ENCODE data around the gene TMEM239.
"Not testable (repeated sequence)": the region's sequence is repeated elsewhere in the genome, so short reads cannot be mapped to it uniquely, and the experiment has no call there.

TMEM239 gene

GRCh38 chr20:2829376-2829775, 13.2 kb downstream of the TMEM239 start:
- H3K9me2 ChIP-seq (replicated peaks; ENCODE audit: low read depth, low read length), result no peaks in the 10 kb centered on the region
- H3K9me3 ChIP-seq (ENCODE audit: insufficient read depth, low read depth, low read length), result no peaks in the 10 kb centered on the region
- H3K4me1 ChIP-seq (ENCODE audit: insufficient read depth, low read length, poor library complexity, severe bottlenecking), result peaks cover 17% of the 10 kb centered on the region
- H2AFZ ChIP-seq (ENCODE audit: low read length), result no peak overlapping the region
- no peaks in the 10 kb centered on the region for H3K79me2 ChIP-seq (ENCODE audit: insufficient read depth, low read length)
- H3K9ac ChIP-seq (ENCODE audit: low read depth, low read length, poor library complexity, severe bottlenecking), result no peak overlapping the region
- no peak overlapping the region for H3K4me3 ChIP-seq (ENCODE audit: low read length, poor library complexity, severe bottlenecking)
- TF ChIP-seq CTCF (conservative IDR thresholded peaks at IDR 0.05; ENCODE audit: low read length) (no peak), EZH2phosphoT487 (IDR thresholded peaks at IDR 0.05; ENCODE audit: borderline replicate concordance) (no peak)
- H3F3A ChIP-seq (ENCODE audit: low read depth), result no peaks in the 10 kb centered on the region
- no peak overlapping the region for H3K4me2 ChIP-seq (ENCODE audit: low read depth, low read length, poor library complexity, severe bottlenecking)
- no peaks in the 10 kb centered on the region for H3K36me3 ChIP-seq (ENCODE audit: insufficient read depth, low read length)
- no peaks in the 10 kb centered on the region for H4K20me1 ChIP-seq (ENCODE audit: insufficient read depth, low read length, poor library complexity, severe bottlenecking)
- no peaks in the 10 kb centered on the region for H3K27me3 ChIP-seq (ENCODE audit: insufficient read depth, low read length, poor library complexity, severe bottlenecking)

- not testable (repeated sequence) for H3K9me3 ChIP-seq (ENCODE audit: insufficient read depth, low read depth, low read length)
Measured at GRCh38 chr20:2831206-2831605, 15.0 kb downstream of the TMEM239 start.

GRCh38 chr20:2833761-2834160, 17.6 kb downstream of the TMEM239 start:
- H4K20me1 ChIP-seq (ENCODE audit: insufficient read depth, low read length, poor library complexity, severe bottlenecking), result no peaks in the 10 kb centered on the region
- H3K9me2 ChIP-seq (replicated peaks; ENCODE audit: low read depth, low read length), result no peaks in the 10 kb centered on the region
- H3K27me3 ChIP-seq (ENCODE audit: insufficient read depth, low read length, poor library complexity, severe bottlenecking), result no peaks in the 10 kb centered on the region
- no peak overlapping the region for H3K4me2 ChIP-seq (ENCODE audit: low read depth, low read length, poor library complexity, severe bottlenecking)
- no peaks in the 10 kb centered on the region for H3K36me3 ChIP-seq (ENCODE audit: insufficient read depth, low read length)
- no peaks in the 10 kb centered on the region for H3F3A ChIP-seq (ENCODE audit: low read depth)
- H3K9me3 ChIP-seq (ENCODE audit: insufficient read depth, low read depth, low read length), result no peaks in the 10 kb centered on the region
- H3K79me2 ChIP-seq (ENCODE audit: insufficient read depth, low read length), result no peaks in the 10 kb centered on the region
- no peak overlapping the region for H3K9ac ChIP-seq (ENCODE audit: low read depth, low read length, poor library complexity, severe bottlenecking)
- no peaks in the 10 kb centered on the region for H3K4me1 ChIP-seq (ENCODE audit: insufficient read depth, low read length, poor library complexity, severe bottlenecking)
- no peak for TF ChIP-seq CTCF (conservative IDR thresholded peaks at IDR 0.05; ENCODE audit: low read length)
- no peak for TF ChIP-seq EZH2phosphoT487 (IDR thresholded peaks at IDR 0.05; ENCODE audit: borderline replicate concordance)
- no peak overlapping the region for H2AFZ ChIP-seq (ENCODE audit: low read length)
- H3K4me3 ChIP-seq (ENCODE audit: low read length, poor library complexity, severe bottlenecking), result no peak overlapping the region

More at GRCh38 chr20:2831206-2831605, 15.0 kb downstream of the TMEM239 start:
- H2AFZ ChIP-seq (ENCODE audit: low read length); H3K4me2 ChIP-seq (ENCODE audit: low read depth, low read length, poor library complexity, severe bottlenecking); H3K9me2 ChIP-seq (replicated peaks; ENCODE audit: low read depth, low read length); H3K4me3 ChIP-seq (ENCODE audit: low read length, poor library complexity, severe bottlenecking); H3K9ac ChIP-seq (ENCODE audit: low read depth, low read length, poor library complexity, severe bottlenecking); H3K79me2 ChIP-seq (ENCODE audit: insufficient read depth, low read length); H3K27me3 ChIP-seq (ENCODE audit: insufficient read depth, low read length, poor library complexity, severe bottlenecking); H4K20me1 ChIP-seq (ENCODE audit: insufficient read depth, low read length, poor library complexity, severe bottlenecking); H3F3A ChIP-seq (ENCODE audit: low read depth); H3K36me3 ChIP-seq (ENCODE audit: insufficient read depth, low read length): not testable (repeated sequence)
- peaks cover 11% of the 10 kb centered on the region for H3K4me1 ChIP-seq (ENCODE audit: insufficient read depth, low read length, poor library complexity, severe bottlenecking)

GRCh38 chr20:2834401-2835110, 18.4 kb downstream of the TMEM239 start:
- H3K79me2 ChIP-seq (ENCODE audit: insufficient read depth, low read length), result peaks cover 5% of the 10 kb centered on the region; the same call in 1 of the 2 replicates
- TF ChIP-seq CTCF (conservative IDR thresholded peaks at IDR 0.05; ENCODE audit: low read length), result no peak
- no peak for TF ChIP-seq EZH2phosphoT487 (IDR thresholded peaks at IDR 0.05; ENCODE audit: borderline replicate concordance)
- H3K27me3 ChIP-seq (ENCODE audit: insufficient read depth, low read length, poor library complexity, severe bottlenecking), result no peaks in the 10 kb centered on the region
- H3K9me3 ChIP-seq (ENCODE audit: insufficient read depth, low read depth, low read length), result no peaks in the 10 kb centered on the region
- peaks cover 6% of the 10 kb centered on the region for H3K4me1 ChIP-seq (ENCODE audit: insufficient read depth, low read length, poor library complexity, severe bottlenecking)
- no peak overlapping the region for H3K9ac ChIP-seq (ENCODE audit: low read depth, low read length, poor library complexity, severe bottlenecking)
- H4K20me1 ChIP-seq (ENCODE audit: insufficient read depth, low read length, poor library complexity, severe bottlenecking), result no peaks in the 10 kb centered on the region
- H3F3A ChIP-seq (ENCODE audit: low read depth), result no peaks in the 10 kb centered on the region
- H3K9me2 ChIP-seq (replicated peaks; ENCODE audit: low read depth, low read length), result no peaks in the 10 kb centered on the region
- H2AFZ ChIP-seq (ENCODE audit: low read length), result no peak overlapping the region
- no peak overlapping the region for H3K4me2 ChIP-seq (ENCODE audit: low read depth, low read length, poor library complexity, severe bottlenecking)
- no peak overlapping the region for H3K4me3 ChIP-seq (ENCODE audit: low read length, poor library complexity, severe bottlenecking)
- H3K36me3 ChIP-seq (ENCODE audit: insufficient read depth, low read length), result no peaks in the 10 kb centered on the region
